CD4-positive, alpha-beta T cell (primary cell): Measurements from ENCODE around the gene WDR5. TPM values are rescaled to one million over a fixed set of nuclear protein-coding genes. Genes with fewer than 3 reads are reported as not detected.
A peak's percentile ranks its signal among the peaks of the same experiment; 100 is the strongest.

Experiments
- ATAC-seq: fragments of 200-7000 bp; cut with Tn5 transposase; one replicate; pipeline ENCODE4 v1.10.0; 2022; ENCODE audit warnings: mild to moderate bottlenecking; ENCODE audit not compliant: poor library complexity
- CTCF ChIA-PET: fragments of 350-600 bp; sonication (Branson Sonifier 250); formaldehyde crosslinking; loops from one replicate; lab custom pipeline; 2021; ENCODE audit warnings: antibody characterized with exemption, inconsistent platforms; lab: Charles Lee
- POLR2A ChIA-PET: fragments of 350-600 bp; sonication (Branson Sonifier 250); formaldehyde crosslinking; loops from one replicate; lab custom pipeline; 2021; ENCODE audit warnings: antibody characterized with exemption, inconsistent platforms; lab: Charles Lee
- DNase-seq, 14 experiments: peaks; one replicate each; pipeline ENCODE4 v3.0.0-alpha.2; 2013 to 2020; ENCODE audit warnings: mixed read lengths in 2 of 14
- H3K27ac ChIP-seq, 2 donors: one replicate each; pipeline versions ENCODE4 v1.5.1 to v1.7.0; 2013; ENCODE audit warnings: low read length in 2 of 2, low read depth in 1 of 2, mild to moderate bottlenecking in 1 of 2
- H3K27me3 ChIP-seq, 2 experiments: 1 replicate in 1 of 2; 2 replicates in 1 of 2; pipeline versions ENCODE4 v1.6.1 to v1.7.0; 2013; ENCODE audit warnings: low read length in 2 of 2, control low read depth in 1 of 2, mild to moderate bottlenecking in 1 of 2, moderate library complexity in 1 of 2; ENCODE audit not compliant: insufficient read depth in 2 of 2, control insufficient read depth in 1 of 2
- H3K36me3 ChIP-seq: one replicate; pipeline ENCODE4 v1.6.1; 2013; ENCODE audit warnings: low read length, control low read depth; ENCODE audit not compliant: insufficient read depth
- H3K4me1 ChIP-seq: one replicate; pipeline ENCODE4 v1.6.1; 2013; ENCODE audit warnings: low read length, control low read depth; ENCODE audit not compliant: insufficient read depth
- H3K4me3 ChIP-seq: one replicate; pipeline ENCODE4 v1.5.1; 2013; ENCODE audit warnings: mild to moderate bottlenecking, low read length, moderate library complexity
- H3K9me3 ChIP-seq, 2 experiments: 1 replicate in 1 of 2; 2 replicates in 1 of 2; pipeline versions ENCODE4 v1.6.1 to v1.7.0; 2013; ENCODE audit warnings: low read length in 2 of 2, mild to moderate bottlenecking in 2 of 2, control low read depth in 1 of 2, moderate library complexity in 1 of 2; ENCODE audit not compliant: control insufficient read depth in 1 of 2, insufficient read depth in 1 of 2
- H3K27ac Mint-ChIP-seq: one replicate; pipeline ENCODE4 v1.8.0; 2020; ENCODE audit warnings: mixed read lengths
- H3K27me3 Mint-ChIP-seq: one replicate; pipeline ENCODE4 v1.8.0; 2021; ENCODE audit warnings: mixed read lengths
- H3K36me3 Mint-ChIP-seq: one replicate; pipeline ENCODE4 v1.8.0; 2021; ENCODE audit warnings: low read depth, mixed read lengths
- H3K4me1 Mint-ChIP-seq: one replicate; pipeline ENCODE4 v1.8.0; 2021; ENCODE audit warnings: low read depth, mixed read lengths
- H3K4me3 Mint-ChIP-seq: one replicate; pipeline ENCODE4 v1.8.0; 2020; ENCODE audit warnings: mild to moderate bottlenecking, mixed read lengths
- H3K9me3 Mint-ChIP-seq: one replicate; pipeline ENCODE4 v1.8.0; 2020; ENCODE audit warnings: mixed read lengths
- CTCF ChIP-seq: fragments of 200-600 bp; IDR thresholded peaks from one replicate; pipeline ENCODE4 v1.8.0; 2022; ENCODE audit warnings: antibody characterized with exemption, mild to moderate bottlenecking
- intact Hi-C, 2 experiments: fragments of 100-400 bp; cut with DNase I in 1 of 2; cut with micrococcal nuclease in 1 of 2; formaldehyde crosslinking; loops; one replicate each; pipeline versions ENCODE4 v1.15.1 to v1.9.0; 2023 to 2025; cut with DNase I, micrococcal nuclease
- total RNA-seq, 174 experiments: library from RNA in 2 of 174; stranded (reverse) in 2 of 174; gene quantifications; one replicate each; pipeline ENCODE4 v1.2.3 and lab custom pipeline; 2021 to 2026

Gene WDR5
- total RNA-seq, 2 experiments from 2014 or later: 14.9 to 16.9 TPM

- Mint-ChIP-seq H3K9me3 (no peaks in the 10 kb centered on the region), H3K27me3 (no peaks in the 10 kb centered on the region), H3K4me3 (peak overlapping the region; percentile 80), H3K27ac (peak overlapping the region; percentile 58), H3K36me3 (peaks cover 10% of the 10 kb centered on the region), H3K4me1 (peaks cover 22% of the 10 kb centered on the region)
- peaks cover 23% of the 10 kb centered on the region for H3K4me1 ChIP-seq
- no peaks in the 10 kb centered on the region for H3K9me3 ChIP-seq
- H3K4me3 ChIP-seq: no peak overlapping the region
- peak in 1 of 14 experiments; percentile 21 for DNase-seq
- TF ChIP-seq CTCF: no peak
- no peak for ATAC-seq
- intact Hi-C loops: loop anchor here in 1 of 2 experiments (10.0 kb wide), 1 partner anchor 1362 kb away; a partner anchor contains a TSS
- H3K27me3 ChIP-seq: no peaks in the 10 kb centered on the region
- ChIA-PET CTCF (no interaction called here), POLR2A (no interaction called here)
- H3K27ac ChIP-seq: no peak overlapping the region
- no peaks in the 10 kb centered on the region for H3K36me3 ChIP-seq
These were observed 3.5 kb upstream of the WDR5 start for GRCh38 chr9:134132208-134132870.

- Mint-ChIP-seq H3K36me3 (peaks cover 23% of the 10 kb centered on the region), H3K4me1 (peaks cover 42% of the 10 kb centered on the region), H3K27me3 (no peaks in the 10 kb centered on the region), H3K9me3 (no peaks in the 10 kb centered on the region), H3K4me3 (peak overlapping the region; percentile 92), H3K27ac (peak overlapping the region; percentile 87)
- H3K27me3 ChIP-seq: no peaks in the 10 kb centered on the region
- intact Hi-C loops: loop anchor here (1.0 to 10.0 kb wide), 4 partner anchors 29 to 1360 kb away; partner anchors contain the start of genes BRD3 (in 1 of the 2), RNU6ATAC (in 1 of the 2) and TSC1 (in 1 of the 2)
- H3K9me3 ChIP-seq: no peaks in the 10 kb centered on the region
- H3K27ac ChIP-seq: peak overlapping the region; percentile 18 to 80
- H3K4me3 ChIP-seq: peak overlapping the region; percentile 96
- peaks cover 2% of the 10 kb centered on the region for H3K36me3 ChIP-seq
- no peak for TF ChIP-seq CTCF
- ATAC-seq (no peak), DNase-seq (peak in 1 of 14 experiments; percentile 6)
- peaks cover 47% of the 10 kb centered on the region for H3K4me1 ChIP-seq
- ChIA-PET CTCF (interaction anchor here (0.9 to 1.5 kb wide), 2 partner anchors 28 to 36 kb away, joined by 4 read pairs; no protein-coding TSS in a partner anchor), POLR2A (interaction anchor here (0.7 to 4.2 kb wide), 5 partner anchors 10 to 109 kb away, joined by 3 to 114 read pairs (median 20); partner anchors contain the start of genes BRD3OS and RNU6ATAC)
These were observed 936 bp upstream of the WDR5 start for GRCh38 chr9:134134949-134135342.

GRCh38 chr9:134136118-134136995 is 475 bp downstream of the WDR5 start:
- Histone ChIP-seq H3K4me1 (peaks cover 47% of the 10 kb centered on the region), H3K27ac (no peak overlapping the region), H3K27me3 (no peaks in the 10 kb centered on the region), H3K36me3 (peaks cover 15% of the 10 kb centered on the region), H3K9me3 (no peaks in the 10 kb centered on the region), H3K4me3 (peak overlapping the region; percentile 90)
- peak overlapping the region; percentile 87 for H3K27ac Mint-ChIP-seq
- peak overlapping the region; percentile 90 for H3K4me3 Mint-ChIP-seq
- ATAC-seq (peak; percentile 9), DNase-seq (peak in 4 of 14 experiments; percentile 6 to 29 (median 6))
- intact Hi-C loops: loop anchor here in 1 of 2 experiments (1.0 to 10.0 kb wide), 4 partner anchors 28 to 1358 kb away; partner anchors contain the start of genes BRD3OS, RNU6ATAC and TSC1
- H3K27me3 Mint-ChIP-seq: no peaks in the 10 kb centered on the region
- H3K4me1 Mint-ChIP-seq: peaks cover 48% of the 10 kb centered on the region
- no peaks in the 10 kb centered on the region for H3K9me3 Mint-ChIP-seq
- H3K36me3 Mint-ChIP-seq: peaks cover 37% of the 10 kb centered on the region
- no peak for TF ChIP-seq CTCF
- ChIA-PET POLR2A (interaction anchor here (0.6 to 4.2 kb wide), 7 partner anchors 9 to 1786 kb away, joined by 3 to 114 read pairs (median 10); partner anchors contain the start of genes BRD3OS and RNU6ATAC), CTCF (interaction anchor here (0.9 to 1.5 kb wide), 2 partner anchors 27 to 34 kb away, joined by 4 read pairs; no protein-coding TSS in a partner anchor)
